Measurements from ENCODE around the gene R3HDM2.

- TF ChIP-seq CTCF (conservative IDR thresholded peaks at IDR 0.05; ENCODE audit: low read length) = no peak
- no peak for TF ChIP-seq EZH2phosphoT487 (IDR thresholded peaks at IDR 0.05; ENCODE audit: borderline replicate concordance, low read depth, low read length)
These were observed 90.7 kb downstream of the R3HDM2 start for GRCh38 chr12:57340104-57340503.
